ENCODE measurements around the gene TSPAN5.
"Not testable (repeated sequence)": the region's sequence is repeated elsewhere in the genome, so short reads cannot be mapped to it uniquely, and the experiment has no call there.

The TSPAN5 gene

GRCh38 chr4:98482847-98483806 lies 175.3 kb downstream of the TSPAN5 start:
- DNase-seq = peak; percentile 66

- no peak for DNase-seq
Observed at GRCh38 chr4:98482503-98482846, 175.9 kb downstream of the TSPAN5 start.

GRCh38 chr4:98481167-98481566 lies 177.2 kb downstream of the TSPAN5 start:
- DNase-seq = no peak

- no peak for DNase-seq
Observed at GRCh38 chr4:98480535-98480934, 177.9 kb downstream of the TSPAN5 start.

- not testable (repeated sequence) for DNase-seq
Observed at GRCh38 chr4:98479590-98479989, 178.8 kb downstream of the TSPAN5 start.

GRCh38 chr4:98476891-98477290 lies 181.5 kb downstream of the TSPAN5 start:
- no peak for DNase-seq

GRCh38 chr4:98474408-98474844 lies 184.0 kb downstream of the TSPAN5 start:
- DNase-seq = peak; percentile 26

- DNase-seq = no peak
Observed at GRCh38 chr4:98473046-98473445, 185.4 kb downstream of the TSPAN5 start.

GRCh38 chr4:98470831-98471230 lies 187.6 kb downstream of the TSPAN5 start:
- DNase-seq = no peak

- no peak for DNase-seq
Observed at GRCh38 chr4:98470366-98470765, 188.0 kb downstream of the TSPAN5 start.

- DNase-seq = no peak
Observed at GRCh38 chr4:98469771-98470170, 188.6 kb downstream of the TSPAN5 start.

GRCh38 chr4:98468709-98469108 lies 189.7 kb downstream of the TSPAN5 start:
- DNase-seq = no peak

- peak; percentile 82 for DNase-seq
Observed at GRCh38 chr4:98467627-98468072, 190.8 kb downstream of the TSPAN5 start.

- no peak for DNase-seq
Observed at GRCh38 chr4:98466868-98467599, 191.4 kb downstream of the TSPAN5 start.

- DNase-seq = no peak
Observed at GRCh38 chr4:98462487-98462886, 195.9 kb downstream of the TSPAN5 start.

GRCh38 chr4:98461121-98461865 lies 197.1 kb downstream of the TSPAN5 start:
- not testable (repeated sequence) for DNase-seq

GRCh38 chr4:98457422-98457821 lies 201.0 kb downstream of the TSPAN5 start:
- DNase-seq = not testable (repeated sequence)

GRCh38 chr4:98452091-98452490 lies 206.3 kb downstream of the TSPAN5 start:
- DNase-seq = no peak

GRCh38 chr4:98448908-98449307 lies 209.5 kb downstream of the TSPAN5 start:
- no peak for DNase-seq

- DNase-seq = no peak
Observed at GRCh38 chr4:98447648-98448047, 210.8 kb downstream of the TSPAN5 start.

GRCh38 chr4:98446499-98447375 lies 211.7 kb downstream of the TSPAN5 start:
- peak; percentile 55 for DNase-seq

GRCh38 chr4:98444371-98444770 lies 214.0 kb downstream of the TSPAN5 start:
- DNase-seq = no peak
